Mucosa of gallbladder (tissue), 1 donor: Measurements from ENCODE around the gene DHRS7. TPM values are rescaled to one million over a fixed set of nuclear protein-coding genes. Genes with fewer than 3 reads are reported as not detected.
"Not testable (repeated sequence)": the region's sequence is repeated elsewhere in the genome, so short reads cannot be mapped to it uniquely, and the experiment has no call there.

Experiments used
- DNase-seq: peaks from one replicate; pipeline ENCODE4 v3.0.0-alpha.2; 2020; ENCODE audit warnings: low spot score
- total RNA-seq: library from RNA; stranded (reverse); gene quantifications from one replicate; pipeline ENCODE4 v1.2.1, GENCODE V29; 2021
- donor health status: DM: no; HTN: no; CAD: no.

Gene DHRS7
- total RNA-seq, 1 donor from 2014 or later = 184 TPM

DNA sequence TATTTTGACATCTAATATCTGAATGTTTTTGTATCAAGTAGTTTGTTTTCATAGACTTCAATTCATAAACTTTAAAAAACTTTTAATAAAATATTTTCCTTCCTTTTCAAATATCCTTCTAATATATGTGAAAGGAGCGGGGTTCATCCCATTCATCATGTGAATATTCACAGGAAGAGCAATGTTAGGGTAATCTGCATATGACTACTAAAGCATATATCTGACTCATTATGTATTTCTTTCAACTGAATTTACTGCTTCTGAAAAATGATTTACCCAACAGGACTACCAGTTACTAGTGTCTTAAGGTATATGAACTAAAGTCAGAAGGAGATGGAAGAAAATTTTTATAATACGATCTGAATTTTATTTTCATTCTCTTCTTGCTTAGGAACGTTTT, 30.5 kb downstream of the DHRS7 start:
- DNase-seq = no peak

GRCh38 chr14:60133487-60133886, 31.7 kb downstream of the DHRS7 start:
- DNase-seq = no peak

DNA sequence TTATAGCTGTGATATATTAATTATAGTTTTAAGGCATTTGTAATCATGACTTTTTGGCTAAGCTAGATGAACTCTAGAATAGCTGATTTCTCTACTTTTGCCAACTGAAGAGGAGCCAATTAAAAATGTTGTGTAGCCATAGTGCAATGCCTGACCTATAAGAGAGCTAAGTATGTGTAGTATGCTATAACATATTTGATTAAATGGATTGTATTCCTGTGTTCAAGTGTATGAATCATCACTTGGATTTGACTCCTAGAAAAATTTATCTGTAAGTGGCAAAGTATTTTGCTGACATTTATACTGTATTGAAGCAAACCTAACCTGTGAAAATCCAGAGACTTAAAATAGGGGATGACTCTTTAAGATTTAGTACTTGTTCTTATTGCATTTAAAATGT, 39.3 kb downstream of the DHRS7 start:
- no peak for DNase-seq

- no peak for DNase-seq
Observed at GRCh38 chr14:60116181-60116580, 49.0 kb downstream of the DHRS7 start.

GRCh38 chr14:60114881-60115280, 50.3 kb downstream of the DHRS7 start:
- DNase-seq = no peak

DNA sequence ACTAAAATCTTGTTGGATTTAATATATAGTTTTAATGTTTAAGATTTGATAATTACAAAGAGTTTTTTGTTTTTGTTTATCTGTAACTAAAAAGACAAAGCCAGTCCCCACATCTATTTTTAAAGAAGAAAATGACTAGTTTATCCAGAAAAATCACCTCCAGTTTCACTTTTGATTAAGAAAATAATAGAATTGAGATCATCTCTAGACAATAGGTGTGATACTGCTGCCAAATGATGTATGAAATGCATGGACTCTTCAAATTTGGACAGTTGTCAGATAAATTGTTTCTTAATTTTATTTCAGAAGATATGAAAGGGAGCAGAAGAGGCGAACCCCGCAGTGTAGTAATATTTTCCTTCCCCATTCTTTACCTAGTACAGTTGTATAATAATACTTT, 53.5 kb downstream of the DHRS7 start:
- DNase-seq = no peak

DNA sequence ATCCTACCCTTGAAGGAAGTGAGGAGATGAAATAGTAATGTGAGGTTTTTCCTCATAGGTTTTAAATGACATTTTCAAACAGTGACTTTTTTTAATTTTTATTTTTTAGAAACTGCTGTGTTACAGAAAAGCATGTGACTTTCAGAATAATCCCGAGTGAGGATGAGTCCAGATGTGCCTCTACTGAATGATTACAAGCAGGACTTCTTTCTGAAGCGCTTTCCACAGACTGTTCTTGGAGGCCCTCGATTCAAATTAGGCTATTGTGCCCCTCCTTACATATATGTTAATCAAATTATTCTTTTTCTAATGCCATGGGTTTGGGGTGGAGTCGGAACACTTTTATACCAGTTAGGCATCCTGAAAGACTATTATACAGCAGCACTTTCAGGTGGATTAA, 57.7 kb downstream of the DHRS7 start:
- no peak for DNase-seq

- DNase-seq = no peak
Observed at GRCh38 chr14:60106339-60106738, 58.9 kb downstream of the DHRS7 start.

DNA sequence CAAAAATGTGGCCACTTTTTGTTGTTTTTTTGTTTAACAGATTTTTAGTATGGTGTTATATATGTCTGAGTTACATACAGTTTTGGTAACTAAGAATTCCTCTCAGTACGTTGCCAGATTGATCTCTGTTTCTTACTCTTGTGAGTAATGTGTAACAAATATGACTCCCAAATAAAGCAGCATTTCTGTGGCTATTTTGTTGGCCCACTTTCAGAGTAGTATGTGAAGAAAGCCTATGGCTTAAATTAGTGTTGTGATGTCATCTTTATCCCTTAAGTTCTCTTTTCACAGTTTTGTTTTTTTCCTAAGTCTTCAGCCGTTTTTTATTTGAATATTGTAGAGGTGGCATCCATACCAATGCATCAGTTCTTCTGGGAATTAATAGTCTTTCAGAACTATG, 62.8 kb downstream of the DHRS7 start:
- no peak for DNase-seq

GRCh38 chr14:60101786-60102185, 63.4 kb downstream of the DHRS7 start:
- DNase-seq = no peak

DNA sequence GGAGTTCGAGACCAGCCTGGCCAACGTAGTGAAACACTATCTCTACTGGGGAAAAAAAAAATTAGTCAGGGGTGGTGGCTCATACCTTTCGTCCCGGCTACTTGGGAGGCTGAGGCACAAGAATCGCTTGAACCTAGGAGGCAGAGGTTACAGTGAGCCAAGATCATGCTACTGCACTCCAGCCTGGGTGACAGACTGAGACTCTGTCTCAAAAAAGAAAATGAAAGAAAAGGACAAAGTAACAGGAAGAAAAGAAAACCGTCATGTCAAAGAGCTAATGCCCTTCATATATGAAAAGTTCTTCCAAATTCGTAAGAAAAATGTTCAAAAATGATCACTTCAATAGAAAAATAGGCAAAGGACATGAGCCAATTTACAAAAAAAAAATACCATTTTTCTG, 65.3 kb downstream of the DHRS7 start:
- DNase-seq = not testable (repeated sequence)

GRCh38 chr14:60097974-60098373, 67.2 kb downstream of the DHRS7 start:
- DNase-seq = no peak

DNA sequence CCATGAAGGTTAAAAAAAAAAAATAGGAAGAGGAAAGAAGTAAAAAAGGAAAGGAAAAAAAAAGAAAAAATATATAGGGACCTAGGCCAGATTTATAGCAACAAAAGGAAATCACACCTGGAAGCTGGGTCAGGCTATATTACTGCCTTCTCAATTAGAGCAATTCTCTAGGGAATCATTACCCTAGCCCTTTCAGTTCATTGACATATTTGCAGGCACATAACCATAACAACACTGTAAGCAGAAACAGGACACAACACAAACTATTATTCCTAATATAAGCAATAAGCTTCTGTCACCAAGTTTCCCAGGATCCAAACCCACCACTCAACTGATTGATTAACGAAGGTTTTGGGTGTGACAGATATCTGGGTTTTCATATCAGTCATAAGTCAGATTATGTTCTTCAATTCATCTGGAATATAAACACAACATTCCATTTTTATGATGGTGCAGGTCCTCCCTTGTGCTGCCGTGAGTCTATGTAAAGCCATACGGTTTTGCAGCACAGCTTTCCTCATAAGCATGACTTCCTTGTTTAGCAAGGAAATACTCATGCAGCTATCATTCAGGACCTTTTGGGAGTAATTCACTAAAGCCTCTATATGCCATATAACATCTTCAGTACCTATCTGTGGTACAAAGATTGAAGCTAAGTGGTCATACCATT, 69.3 kb downstream of the DHRS7 start:
- DNase-seq = no peak

- no peak for DNase-seq
Observed at GRCh38 chr14:60095231-60095630, 70.0 kb downstream of the DHRS7 start.

DNA sequence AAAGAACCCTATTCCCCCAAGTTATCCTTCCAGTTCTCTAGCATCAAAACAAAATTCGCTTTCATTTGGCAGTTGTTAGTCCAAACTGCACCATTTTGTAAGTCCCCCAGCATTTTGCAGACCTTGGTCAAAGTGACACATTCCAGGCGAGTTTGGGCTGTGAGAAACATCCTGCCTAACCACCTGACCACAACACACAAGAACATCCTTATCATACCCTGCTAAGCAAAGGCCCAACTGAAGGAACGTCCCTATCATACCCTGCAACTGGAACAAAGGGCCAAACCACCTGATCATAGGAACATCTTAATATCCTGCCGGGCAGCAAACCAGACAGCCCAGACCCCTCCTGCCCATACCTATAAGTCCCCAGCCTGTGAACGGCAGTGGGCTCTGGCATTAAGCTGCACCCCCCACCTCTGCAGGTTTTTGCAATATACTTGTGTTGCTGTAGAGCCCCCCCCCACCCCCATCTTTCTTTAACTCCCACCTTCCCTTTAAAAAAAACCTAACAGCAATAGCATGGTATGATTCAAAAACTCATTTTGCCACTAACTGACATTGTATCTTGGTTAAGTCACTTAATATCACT, 70.8 kb downstream of the DHRS7 start:
- no peak for DNase-seq

Other genes starting within 250 kb of the DHRS7 start
- gene LRRC9, start 245.3 kb downstream of the DHRS7 start, total RNA-seq = 0.37 TPM
- gene PCNX4, start 73.5 kb downstream of the DHRS7 start, total RNA-seq = 51.1 TPM
- gene PPM1A, start 83.8 kb upstream of the DHRS7 start, total RNA-seq = 62.9 TPM